Stimulated activated CD4-positive, alpha-beta T cell treated with anti-CD3 and anti-CD28 coated beads, Interleukin-15, amount 100 ng/mL, for 1 hour (primary cell): ENCODE measurements around the gene TOPBP1.
"Not testable (repeated sequence)": the region's sequence is repeated elsewhere in the genome, so short reads cannot be mapped to it uniquely, and the experiment has no call there.

ENCODE experiments used
- DNase-seq, 2 donors: peaks; one replicate each; pipeline ENCODE4 v3.0.0-alpha.2; 2020; ENCODE audit warnings: low read depth in 1 of 2, low spot score in 1 of 2

TOPBP1 gene

GRCh38 chr3:133674290-133674919 is 12.7 kb upstream of the TOPBP1 start:
- no peak for DNase-seq

- no peak for DNase-seq
These were observed 12.0 kb upstream of the TOPBP1 start for GRCh38 chr3:133673746-133674145.

- no peak for DNase-seq
These were observed 10.7 kb upstream of the TOPBP1 start for GRCh38 chr3:133672461-133672860.

- DNase-seq = no peak
These were observed 8.8 kb upstream of the TOPBP1 start for GRCh38 chr3:133670525-133670995.

GRCh38 chr3:133669949-133670524 is 8.3 kb upstream of the TOPBP1 start:
- no peak for DNase-seq

- DNase-seq = no peak
These were observed 5.4 kb upstream of the TOPBP1 start for GRCh38 chr3:133667118-133667517.

GRCh38 chr3:133665188-133665587 is 3.4 kb upstream of the TOPBP1 start:
- not testable (repeated sequence) for DNase-seq

GRCh38 chr3:133663569-133664313 is 2.0 kb upstream of the TOPBP1 start:
- no peak for DNase-seq

GRCh38 chr3:133662278-133662651 is 524 bp upstream of the TOPBP1 start:
- no peak for DNase-seq

GRCh38 chr3:133659806-133660205 is 1.9 kb downstream of the TOPBP1 start:
- DNase-seq = no peak

- DNase-seq = no peak
These were observed 5.8 kb downstream of the TOPBP1 start for GRCh38 chr3:133655731-133656515.

- DNase-seq = no peak
These were observed 12.2 kb downstream of the TOPBP1 start for GRCh38 chr3:133649486-133650068.

- DNase-seq = no peak
These were observed 17.0 kb downstream of the TOPBP1 start for GRCh38 chr3:133644768-133645167.

GRCh38 chr3:133643611-133644010 is 18.1 kb downstream of the TOPBP1 start:
- DNase-seq = no peak

GRCh38 chr3:133641254-133641653 is 20.5 kb downstream of the TOPBP1 start:
- DNase-seq = no peak

- no peak for DNase-seq
These were observed 28.3 kb downstream of the TOPBP1 start for GRCh38 chr3:133633439-133633838.

GRCh38 chr3:133629146-133629545 is 32.6 kb downstream of the TOPBP1 start:
- DNase-seq = no peak

- no peak for DNase-seq
These were observed 34.0 kb downstream of the TOPBP1 start for GRCh38 chr3:133627789-133628188.

- DNase-seq = no peak
These were observed 41.5 kb downstream of the TOPBP1 start for GRCh38 chr3:133620066-133620784.

- DNase-seq = no peak
These were observed 50.2 kb downstream of the TOPBP1 start for GRCh38 chr3:133611534-133611933.

GRCh38 chr3:133610031-133610430 is 51.7 kb downstream of the TOPBP1 start:
- no peak for DNase-seq
